Ovary (tissue), 9 donors: ENCODE results near the gene SMC5. TPM values are rescaled to one million over a fixed set of nuclear protein-coding genes. Genes with fewer than 3 reads are reported as not detected.
"Not testable (repeated sequence)": the region's sequence is repeated elsewhere in the genome, so short reads cannot be mapped to it uniquely, and the experiment has no call there.

Source experiments
- DNase-seq, 5 donors: peaks; one replicate each; pipeline ENCODE4 v3.0.0-alpha.2; 2019 to 2020
- H3K27ac ChIP-seq, 2 donors: fragments of 200-600 bp; one replicate each; pipeline versions ENCODE4 v1.5.1 to v1.8.0; 2019 to 2022
- H3K27me3 ChIP-seq: fragments of 200-600 bp; one replicate; pipeline ENCODE4 v1.8.0; 2022
- H3K36me3 ChIP-seq: fragments of 200-600 bp; sonication (generic); one replicate; pipeline ENCODE4 v1.5.1; 2019
- H3K4me1 ChIP-seq: one replicate; pipeline ENCODE4 v1.8.1; 2013; ENCODE audit warnings: mild to moderate bottlenecking, moderate library complexity; ENCODE audit not compliant: insufficient read depth
- H3K4me3 ChIP-seq: fragments of 200-600 bp; sonication (generic); one replicate; pipeline ENCODE4 v1.5.1; 2017
- H3K9me3 ChIP-seq, 2 donors: fragments of 200-600 bp in 1 of 2; sonication (generic) in 1 of 2; one replicate each; pipeline versions ENCODE4 v1.5.1 to v1.8.1; 2013 to 2019; ENCODE audit warnings: mild to moderate bottlenecking in 1 of 2, moderate library complexity in 1 of 2
- CTCF ChIP-seq, 3 donors: fragments of 450-650 bp in 2 of 3; fragments of 200-600 bp in 1 of 3; IDR thresholded peaks; one replicate each; pipeline versions ENCODE4 v1.5.1 to v1.8.0; 2016 to 2022; ENCODE audit warnings: antibody characterized with exemption in 3 of 3, mild to moderate bottlenecking in 1 of 3
- EP300 ChIP-seq: sonication (generic); formaldehyde crosslinking; IDR thresholded peaks from one replicate; pipeline ENCODE4 v1.6.1; 2017; ENCODE audit warnings: antibody characterized with exemption
- POLR2A ChIP-seq: fragments of 450-650 bp; IDR thresholded peaks from one replicate; pipeline ENCODE4 v1.6.1; 2017; ENCODE audit warnings: antibody characterized with exemption, mild to moderate bottlenecking, moderate library complexity
- WGBS, 3 donors: extraction: QIAGEN DNeasy Blood & Tissue Kit in 1 of 3; methylation state at CpG; one replicate each; pipeline versions ENCODE4 v1.1.5 to v1.1.7; 2013 to 2017; 5-methylcytosine and 5-hydroxymethylcytosine counted together
- intact Hi-C, 4 donors: fragments of 100-400 bp; cut with DNase I; formaldehyde crosslinking; loops; one replicate each; pipeline versions ENCODE4 v1.11.0 to v1.15.1; 2022 to 2023
- polyA plus RNA-seq, 2 donors: library from polyadenylated mRNA; stranded (reverse); fragments of 200-250 nt in 1 of 2; fragments of 350-450 nt in 1 of 2; fragmentation: Illumina TruSeq in 1 of 2; extraction: RNeasy Lipid Tissue Mini Kit (QIAGEN cat#74804) in 1 of 2; gene quantifications; one replicate each; pipeline ENCODE4 v1.2.3, GENCODE V29; 2013 to 2014
- total RNA-seq, 7 donors: library from RNA; depleted of rRNA in 2 of 7; stranded (reverse); fragments of >200 nt in 2 of 7; fragmentation: NEBNext Ultra II Directional in 3 of 7; extraction: Animal tissue kit (Norgen Biotek cat#: 25700) in 3 of 7; gene quantifications; one replicate each; pipeline versions ENCODE4 v1.1.0 to v1.2.4, GENCODE V29; 2016 to 2023
- donor health status: DM: no; HTN: no; CAD: no; lungs with moderate emphysema.
- donor health status: DM: no; HTN: no; CAD: no.
- donor health status: Bipolar disorder and iron deficiency.
- donor health status: DM: yes; HTN: yes; CAD: no.
- donor health status: DM: no; HTN: no; CAD: no.
- donor health status: DM: yes; HTN: yes; CAD: no.

The SMC5 gene
- total and polyA plus RNA-seq, 9 donors, result 19.5 to 55.8 (median 46.1) TPM

- intact Hi-C loops, result no loop called here
- H3K9me3 ChIP-seq, result no peaks in the 10 kb centered on the region
- no peaks in the 10 kb centered on the region for H3K36me3 ChIP-seq
- TF ChIP-seq EP300 (no peak), POLR2A (no peak), CTCF (IDR thresholded peaks at IDR 0.05) (no peak)
- H3K4me3 ChIP-seq, result no peak overlapping the region
- H3K4me1 ChIP-seq, result peaks cover 3% of the 10 kb centered on the region
- no peaks in the 10 kb centered on the region for H3K27me3 ChIP-seq
- no peak overlapping the region for H3K27ac ChIP-seq
- no peak for DNase-seq
Measured at GRCh38 chr9:70304810-70305209, 46.0 kb downstream of the SMC5 start.

GRCh38 chr9:70315389-70315788, 56.6 kb downstream of the SMC5 start:
- Histone ChIP-seq H3K27ac (no peak overlapping the region), H3K27me3 (no peaks in the 10 kb centered on the region), H3K36me3 (no peaks in the 10 kb centered on the region), H3K4me3 (no peak overlapping the region), H3K9me3 (no peaks in the 10 kb centered on the region), H3K4me1 (no peaks in the 10 kb centered on the region)
- TF ChIP-seq EP300, result no peak
- no peak for TF ChIP-seq CTCF (IDR thresholded peaks at IDR 0.05)
- no peak for TF ChIP-seq POLR2A
- WGBS, 3 donors, result 65 to 78% (median 78%) methylated on average over 3 of the region's 3 CpGs
- intact Hi-C loops, result no loop called here
- DNase-seq, result no peak

GRCh38 chr9:70318002-70318401, 59.2 kb downstream of the SMC5 start:
- Histone ChIP-seq H3K36me3 (no peaks in the 10 kb centered on the region), H3K4me3 (no peak overlapping the region), H3K4me1 (no peaks in the 10 kb centered on the region), H3K27ac (no peak overlapping the region), H3K9me3 (no peaks in the 10 kb centered on the region), H3K27me3 (no peaks in the 10 kb centered on the region)
- 93 to 97% (median 94%) methylated on average over 6 of the region's 6 CpGs for WGBS, 3 donors
- no peak for TF ChIP-seq CTCF (IDR thresholded peaks at IDR 0.05)
- TF ChIP-seq EP300, result no peak
- TF ChIP-seq POLR2A, result no peak
- no peak for DNase-seq
- intact Hi-C loops, result no loop called here

- Histone ChIP-seq H3K36me3 (no peaks in the 10 kb centered on the region), H3K4me1 (no peaks in the 10 kb centered on the region), H3K9me3 (no peaks in the 10 kb centered on the region), H3K27me3 (no peaks in the 10 kb centered on the region), H3K27ac (no peak overlapping the region), H3K4me3 (no peak overlapping the region)
- TF ChIP-seq EP300 (no peak), CTCF (IDR thresholded peaks at IDR 0.05) (no peak), POLR2A (no peak)
- DNase-seq, result no peak
- WGBS, 3 donors, result 62 to 79% (median 75%) methylated on average over 4 of the region's 4 CpGs
- intact Hi-C loops, result no loop called here
Measured at GRCh38 chr9:70322096-70322495, 63.3 kb downstream of the SMC5 start.

DNA sequence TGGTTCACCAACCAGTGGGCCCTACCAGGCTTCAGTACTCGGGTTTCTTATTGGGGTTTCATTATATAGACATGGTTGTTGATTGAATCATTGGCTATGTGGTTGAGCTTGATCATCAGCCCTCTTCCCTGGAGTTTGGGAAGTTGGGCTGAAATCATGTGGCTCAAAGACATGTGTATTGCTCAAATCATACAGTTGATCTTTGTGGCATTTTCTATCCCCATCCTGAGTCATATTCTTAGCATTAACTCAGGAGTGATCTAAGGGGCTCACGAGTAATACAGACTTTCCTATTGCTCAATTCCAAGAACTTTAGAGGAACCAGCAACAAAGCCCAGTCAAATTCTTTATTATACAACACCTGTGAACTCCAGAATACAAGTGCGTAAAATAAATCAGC, 66.2 kb downstream of the SMC5 start:
- no peak for DNase-seq
- WGBS, 3 donors, result 92 to 93% (median 93%) methylated on average over 3 of the region's 3 CpGs
- peaks cover 0 to 8% of the 10 kb centered on the region in 2 donors for H3K9me3 ChIP-seq
- H3K27ac ChIP-seq, result no peak overlapping the region
- TF ChIP-seq POLR2A, result no peak
- no peak for TF ChIP-seq EP300
- TF ChIP-seq CTCF (IDR thresholded peaks at IDR 0.05), result no peak
- no peaks in the 10 kb centered on the region for H3K36me3 ChIP-seq
- intact Hi-C loops, result no loop called here
- no peak overlapping the region for H3K4me3 ChIP-seq
- no peaks in the 10 kb centered on the region for H3K27me3 ChIP-seq
- H3K4me1 ChIP-seq, result no peaks in the 10 kb centered on the region

- H3K36me3 ChIP-seq, H3K27ac ChIP-seq, H3K27me3 ChIP-seq, H3K4me3 ChIP-seq, H3K4me1 ChIP-seq, intact Hi-C loops, DNase-seq, H3K9me3 ChIP-seq: not testable (repeated sequence)
- WGBS, 3 donors, result 97 to 100% (median 98%) methylated on average over 2 to 4 of the region's 4 CpGs
Measured at GRCh38 chr9:70328625-70329024, 69.8 kb downstream of the SMC5 start.
